ENCODE results near the gene NUP210L. TPM values are rescaled to one million over a fixed set of nuclear protein-coding genes. Genes with fewer than 3 reads are reported as not detected.

Gene NUP210L
- total and polyA plus RNA-seq, 2 donors (not counting 3 experiments of a cell fraction or from before 2014, with no cell fraction given), result 0.01 to 0.07 TPM

- CTCF ChIA-PET, result interaction anchor here (1.2 kb wide), 1 partner anchor 17 kb away, joined by 4 read pairs; no protein-coding TSS in a partner anchor
- intact Hi-C loops (cut with micrococcal nuclease), result no loop called here
- no peaks in the 10 kb centered on the region for H4K20me1 ChIP-seq (replicated peaks; ENCODE audit: control insufficient read depth, extremely low read depth, insufficient read depth, low read length)
Measured at GRCh38 chr1:154093699-154094098, 61.2 kb downstream of the NUP210L start.

More at GRCh38 chr1:154093699-154094098, 61.2 kb downstream of the NUP210L start:
- Histone ChIP-seq H3K4me3 (replicated peaks in 1 of 3; ENCODE audit: insufficient read depth in 1 of 3, low read depth in 1 of 3, low read length in 3 of 3) (no peak overlapping the region), H3K79me2 (ENCODE audit: control insufficient read depth, insufficient read depth, low read length) (no peaks in the 10 kb centered on the region), H3K9me1 (replicated peaks; ENCODE audit: control insufficient read depth, extremely low read depth, insufficient read depth, low read length) (no peaks in the 10 kb centered on the region), H3K4me1 (ENCODE audit: control insufficient read depth, extremely low read depth, insufficient read depth, low read length) (no peaks in the 10 kb centered on the region), H3K36me3 (ENCODE audit: control insufficient read depth in 2 of 2, extremely low read depth in 1 of 2, insufficient read depth in 2 of 2, low read length in 2 of 2) (no peaks in the 10 kb centered on the region), H2AFZ (ENCODE audit: low read depth, low read length) (no peak overlapping the region), H3K27me3 (ENCODE audit: control insufficient read depth in 2 of 2, insufficient read depth in 2 of 2, low read length in 2 of 2) (peaks cover 0 to 5% of the 10 kb centered on the region in 2 experiments), H3K9ac (replicated peaks; ENCODE audit: extremely low read depth, insufficient read depth, low read length) (no peak overlapping the region), H3K4me2 (ENCODE audit: insufficient read depth, low read length) (no peak overlapping the region), H3K27ac (ENCODE audit: insufficient read depth, low read depth, low read length) (no peak overlapping the region), H3K9me3 (replicated peaks; ENCODE audit: control insufficient read depth, insufficient read depth, low read length) (no peaks in the 10 kb centered on the region)
- POLR2A ChIA-PET, result no interaction called here
- dilution Hi-C loops (cut with MboI; ENCODE audit: extremely low pct_ligation_motif_present, low sequenced_read_pairs), result no loop called here
- no TSS peak for BruUV-seq (replicated peaks)
- FAIRE-seq, result no peak
- no peak for DNase-seq (ENCODE audit: low read depth, low spot score)
- TF ChIP-seq JUN (IDR thresholded peaks at IDR 0.05; ENCODE audit: borderline replicate concordance, insufficient read depth, insufficient read length, low read depth) (no peak), GATA2 (IDR thresholded peaks at IDR 0.05; ENCODE audit: insufficient read depth, insufficient read length, low read depth, low read length) (no peak), FOS (IDR thresholded peaks at IDR 0.05; ENCODE audit: borderline replicate concordance, insufficient read depth, low read length) (no peak), POLR2AphosphoS5 (IDR thresholded peaks at IDR 0.05; ENCODE audit: insufficient read depth, low read depth, low read length) (no peak), EZH2 (IDR thresholded peaks at IDR 0.05; ENCODE audit: borderline replicate concordance, low read depth, low read length, severe bottlenecking) (no peak), POLR2A (IDR thresholded peaks at IDR 0.05; ENCODE audit: low read depth, low read length) (no peak), MYC (IDR thresholded peaks at IDR 0.05; ENCODE audit: low read depth, low read length) (no peak), CTCF (IDR thresholded peaks at IDR 0.05; ENCODE audit: extremely low read depth in 1 of 2, insufficient read depth in 1 of 2, low read depth in 1 of 2, low read length in 2 of 2) (no peak)
- TF ChIP-seq, protein P1, sequence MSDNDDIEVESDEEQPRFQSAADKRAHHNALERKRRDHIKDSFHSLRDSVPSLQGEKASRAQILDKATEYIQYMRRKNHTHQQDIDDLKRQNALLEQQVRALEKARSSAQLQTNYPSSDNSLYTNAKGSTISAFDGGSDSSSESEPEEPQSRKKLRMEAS (IDR thresholded peaks at IDR 0.05; ENCODE audit: insufficient read depth, insufficient read length), result no peak

Data from endothelial cell of umbilical vein (primary cell).